Measurements from ENCODE around the gene KIF2C.

DNA sequence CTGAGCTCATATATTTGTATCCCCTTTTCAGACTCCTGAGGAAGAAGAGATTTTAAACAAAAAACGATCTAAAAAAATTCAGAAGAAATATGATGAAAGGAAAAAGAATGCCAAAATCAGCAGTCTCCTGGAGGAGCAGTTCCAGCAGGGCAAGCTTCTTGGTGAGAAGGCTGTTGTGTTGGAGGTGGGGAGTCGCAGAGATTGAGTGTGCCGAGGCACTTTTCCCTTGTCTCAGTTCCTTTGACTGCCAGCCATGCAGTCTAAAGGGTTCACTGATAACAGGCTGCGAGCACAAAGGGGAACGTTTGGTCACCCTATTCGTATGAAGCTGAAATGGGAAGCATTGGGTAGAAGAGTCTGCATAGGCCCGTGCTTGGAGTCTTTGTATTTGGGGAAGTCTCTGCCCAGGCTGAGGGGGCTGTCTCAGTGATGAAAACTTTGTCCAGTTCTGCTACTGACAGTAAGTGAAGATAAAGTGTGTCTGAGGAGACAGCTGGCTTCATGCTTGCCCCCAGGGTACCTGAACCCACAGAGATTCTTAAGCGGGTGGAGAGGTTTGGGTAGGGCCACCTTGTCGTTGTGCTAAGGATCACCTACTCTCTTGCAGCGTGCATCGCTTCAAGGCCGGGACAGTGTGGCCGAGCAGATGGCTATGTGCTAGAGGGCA, 38.5 kb downstream of the KIF2C start:
- TF ChIP-seq BHLHE40 (IDR thresholded peaks at IDR 0.05; ENCODE audit: borderline replicate concordance) (no peak), L3MBTL2 (conservative IDR thresholded peaks at IDR 0.05) (no peak), CTBP1 (IDR thresholded peaks at IDR 0.05; ENCODE audit: borderline replicate concordance) (no peak)

Data from HEK293T (cell line).